GM12878 (cell line): ENCODE results near the gene HSPA4. TPM values are rescaled to one million over a fixed set of nuclear protein-coding genes. Genes with fewer than 3 reads are reported as not detected.

ENCODE experiments used
- ATAC-seq: fragments of 200-7000 bp; cut with Tn5 transposase; 3 replicates; pipeline ENCODE4 v1.9.1; 2020; ENCODE audit warnings: mild to moderate bottlenecking, moderate library complexity
- BruUV-seq: library from RNA; stranded (reverse); fragments of 400-500 nt; replicated peaks from 2 replicates; lab custom pipeline; 2021; lab: Mats Ljungman, UMichigan
- CTCF ChIA-PET: fragments of 300-600 bp; sonication (Branson Sonifier 250); formaldehyde crosslinking; extraction: SDS; loops from one replicate; lab custom pipeline; 2021; ENCODE audit warnings: inconsistent platforms; lab: Yijun Ruan, JAX
- POLR2A ChIA-PET: fragments of 350-600 bp; formaldehyde crosslinking; extraction: SDS; loops from one replicate; lab custom pipeline; 2021; ENCODE audit warnings: inconsistent platforms; lab: Charles Lee
- RAD21 ChIA-PET: fragments of 300-600 bp; sonication (Branson Sonifier 250); formaldehyde crosslinking; loops from one replicate; lab custom pipeline; 2023; ENCODE audit warnings: antibody characterized with exemption; ENCODE audit not compliant: unreplicated experiment; lab: Charles Lee
- SMC1A ChIA-PET: fragments of 300-600 bp; sonication (Branson Sonifier 250); formaldehyde crosslinking; loops from one replicate; lab custom pipeline; 2023; ENCODE audit not compliant: unreplicated experiment, uncharacterized antibody; lab: Charles Lee
- DNase-seq: peaks from one replicate; pipeline ENCODE4 v3.0.0-alpha.2; 2011; ENCODE audit warnings: low read depth, low spot score
- FAIRE-seq: peaks from 3 replicates; lab custom pipeline; 2011; peaks lifted over from hg19 to GRCh38; lab: Jason Lieb, UNC
- H2AFZ ChIP-seq: 2 replicates; pipeline ENCODE4 v1.6.0; 2011; ENCODE audit warnings: low read depth, low read length, control low read depth; ENCODE audit not compliant: control insufficient read depth
- H3K27ac ChIP-seq: 2 replicates; pipeline ENCODE4 v1.5.1; 2011; ENCODE audit warnings: control low read depth; ENCODE audit not compliant: control insufficient read depth, insufficient read depth
- H3K27me3 ChIP-seq, 2 experiments: replicated peaks in 1 of 2; 2 replicates each; pipeline versions ENCODE4 v1.6.0 to v1.6.1; 2011; ENCODE audit warnings: low read length in 1 of 2; ENCODE audit not compliant: control insufficient read depth in 2 of 2, insufficient read depth in 2 of 2
- H3K36me3 ChIP-seq, 2 experiments: 2 replicates each; pipeline ENCODE4 v1.5.1; 2011; ENCODE audit warnings: low read length in 1 of 2; ENCODE audit not compliant: control insufficient read depth in 2 of 2, insufficient read depth in 2 of 2
- H3K4me1 ChIP-seq: 2 replicates; pipeline ENCODE4 v1.6.1; 2011; ENCODE audit warnings: mild to moderate bottlenecking, low read length, moderate library complexity, mixed read lengths; ENCODE audit not compliant: control insufficient read depth, insufficient read depth
- H3K4me2 ChIP-seq: 2 replicates; pipeline ENCODE4 v1.6.0; 2011; ENCODE audit warnings: control low read depth; ENCODE audit not compliant: control insufficient read depth, insufficient read depth
- H3K4me3 ChIP-seq: fragments of 200-600 bp; sonication (generic); 2 replicates; pipeline ENCODE4 v1.5.1; 2016
- H3K79me2 ChIP-seq: 2 replicates; pipeline ENCODE4 v1.6.0; 2011; ENCODE audit warnings: low read length; ENCODE audit not compliant: control insufficient read depth, insufficient read depth
- H3K9ac ChIP-seq: 2 replicates; pipeline ENCODE4 v1.8.0; 2011; ENCODE audit warnings: low read length, control low read depth, mixed read lengths; ENCODE audit not compliant: control insufficient read depth, insufficient read depth
- H3K9me3 ChIP-seq: replicated peaks from 3 replicates; pipeline ENCODE4 v1.5.1; 2011; ENCODE audit warnings: mild to moderate bottlenecking, low read length; ENCODE audit not compliant: control insufficient read depth, insufficient read depth
- H4K20me1 ChIP-seq: 2 replicates; pipeline ENCODE4 v1.6.0; 2011; ENCODE audit not compliant: control insufficient read depth, insufficient read depth
- ATF3 ChIP-seq: IDR thresholded peaks from 2 replicates; pipeline ENCODE4 v1.6.1; 2011; ENCODE audit warnings: low read depth, mild to moderate bottlenecking, low read length, moderate library complexity, borderline replicate concordance; ENCODE audit errors: extremely low read depth
- ATF7 ChIP-seq: fragments of 450-650 bp; IDR thresholded peaks from 2 replicates; pipeline ENCODE4 v1.6.1; 2016; ENCODE audit warnings: low read depth, mild to moderate bottlenecking
- FOXK2 ChIP-seq: fragments of 450-650 bp; IDR thresholded peaks from 2 replicates; pipeline ENCODE4 v1.6.1; 2017; ENCODE audit warnings: mild to moderate bottlenecking, moderate library complexity
- MTA2 ChIP-seq: fragments of 450-650 bp; IDR thresholded peaks from 2 replicates; pipeline ENCODE4 v1.6.1; 2016; ENCODE audit warnings: low read depth, mild to moderate bottlenecking, moderate library complexity
- POU2F2 ChIP-seq: IDR thresholded peaks from 3 replicates; pipeline ENCODE4 v1.6.1; 2011; ENCODE audit warnings: low read depth, mild to moderate bottlenecking, low read length, borderline replicate concordance
- SPI1 ChIP-seq: IDR thresholded peaks from 2 replicates; pipeline ENCODE4 v1.6.1; 2011; ENCODE audit warnings: low read depth, mild to moderate bottlenecking, low read length, moderate library complexity, borderline replicate concordance; ENCODE audit not compliant: insufficient read depth
- TCF12 ChIP-seq: IDR thresholded peaks from 2 replicates; pipeline ENCODE4 v1.6.1; 2011; ENCODE audit warnings: low read depth, mild to moderate bottlenecking, low read length
- WGBS: methylation state at CpG from one replicate; pipeline ENCODE4 v1.1.6; 2016; ENCODE audit warnings: low lambda C conversion rate; ENCODE audit not compliant: insufficient replicate concordance, insufficient coverage; ENCODE audit errors: missing lambda C conversion rate; 5-methylcytosine and 5-hydroxymethylcytosine counted together
- in situ Hi-C: fragments of 300-500 bp; cut with MboI; formaldehyde crosslinking; loops from 9 replicates; pipeline ENCODE4 v1.14.3; 2018; ENCODE audit warnings: mixed read lengths
- intact Hi-C: fragments of 100-400 bp; cut with micrococcal nuclease; formaldehyde crosslinking; loops from one replicate; pipeline ENCODE4 v1.14.2; 2022; ENCODE audit not compliant: unreplicated experiment
- polyA plus RNA-seq, 11 experiments: library from polyadenylated mRNA; depleted of rRNA in 4 of 11; unstranded in 6 of 11; stranded (reverse) in 5 of 11; fragments of >200 nt; fragmentation: Nextera tagmentation in 4 of 11; fragmentation: Illumina TruSeq in 1 of 11; extraction: Ambion mirVana in 4 of 11; extraction: Trizol in 1 of 11; gene quantifications; 1 replicate in 1 of 11; 2 replicates in 10 of 11; pipeline versions ENCODE4 v1.2.1 to v1.2.3, GENCODE V29; 2011 to 2016; ENCODE audit warnings: inconsistent platforms in 2 of 11, missing spikeins in 2 of 11, low read depth in 1 of 11
- total RNA-seq, 4 experiments: library from RNA; depleted of rRNA in 3 of 4; stranded (reverse); fragments of >200 nt in 3 of 4; fragmentation: Illumina TruSeq in 1 of 4; extraction: Trizol in 1 of 4; gene quantifications; 2 replicates each; pipeline versions ENCODE4 v1.2.1 to v1.2.3, GENCODE V29; 2013 to 2021

HSPA4 gene
- total and polyA plus RNA-seq, 10 of the 15 experiments (the other 5 are each of a cell fraction or from before 2014, with no cell fraction given): 61.6 to 234 (median 116) TPM

GRCh38 chr5:133053448-133053847 lies 1.6 kb downstream of the HSPA4 start:
- DNase-seq: no peak
- H3K9me3 ChIP-seq: no peaks in the 10 kb centered on the region
- FAIRE-seq: no peak
- no peaks in the 10 kb centered on the region for H3K27me3 ChIP-seq
- RAD21 ChIA-PET: interaction anchor here (0.7 kb wide), 1 partner anchor 557 kb away, joined by 5 read pairs; no protein-coding TSS in a partner anchor
- in situ Hi-C loops: no loop called here
- H3K36me3 ChIP-seq: 0 out of 4 replicates have a peak, but pooled peaks cover 0 to 4% of the 10 kb centered on the region in 2 experiments
- TF ChIP-seq POU2F2 (peak; percentile 15; the same call in 1 of the 3 replicates), ATF7 (no peak), SPI1 (no peak), MTA2 (no peak), ATF3 (no peak), FOXK2 (no peak), TCF12 (no peak)
- TF ChIP-seq, all 136 proteins: peak for 1
- ChIA-PET POLR2A (interaction anchor here (0.6 to 4.6 kb wide), 4 partner anchors 9 to 55 kb away, joined by 3 to 21 read pairs (median 7); no protein-coding TSS in a partner anchor), CTCF (no interaction called here), SMC1A (interaction anchor here (2.8 kb wide), 1 partner anchor 91 kb away, joined by 9 read pairs; the partner anchor contains the start of gene AFF4)
- H3K4me1 ChIP-seq: peaks cover 5% of the 10 kb centered on the region
- H3K27ac ChIP-seq: no peak overlapping the region
- peak overlapping the region; percentile 100; the same call in 1 of the 2 replicates for H3K9ac ChIP-seq
- no peaks in the 10 kb centered on the region for H4K20me1 ChIP-seq
- H3K4me2 ChIP-seq: peak overlapping the region; percentile 80
- intact Hi-C loops: loop anchor here (5.0 kb wide), 1 partner anchor 91 kb away; the partner anchor contains the start of gene AFF4
- no peak overlapping the region for H2AFZ ChIP-seq
- no peak for ATAC-seq
- peaks cover 79% of the 10 kb centered on the region for H3K79me2 ChIP-seq
- H3K4me3 ChIP-seq: peak overlapping the region; percentile 94
- 61% methylated on average over 15 of the region's 15 CpGs for WGBS
- BruUV-seq: no TSS peak
